Gastrocnemius medialis (tissue), 4 donors: ENCODE results near the gene ADGRL2. TPM values are rescaled to one million over a fixed set of nuclear protein-coding genes. Genes with fewer than 3 reads are reported as not detected.
A peak's percentile ranks its signal among the peaks of the same experiment; 100 is the strongest.

Experiments used
- ATAC-seq, 2 donors: fragments of 150-250 bp; one replicate each; pipeline ENCODE4 v1.9.1; 2016
- DNase-seq, 2 donors: peaks; one replicate each; pipeline ENCODE4 v3.0.0-alpha.2; 2019
- H3K27ac ChIP-seq, 4 donors: fragments of 200-600 bp; sonication (generic); 1 replicate in 1 of 4; 2 replicates in 3 of 4; pipeline ENCODE4 v1.5.1; 2016 to 2018; ENCODE audit warnings: mild to moderate bottlenecking in 2 of 4, moderate library complexity in 1 of 4
- H3K27me3 ChIP-seq, 3 donors: fragments of 200-600 bp; sonication (generic) in 2 of 3; 1 replicate in 1 of 3; 2 replicates in 2 of 3; pipeline versions ENCODE4 v1.5.1 to v1.6.0; 2016 to 2019; ENCODE audit warnings: mild to moderate bottlenecking in 1 of 3, moderate library complexity in 1 of 3
- H3K36me3 ChIP-seq, 2 donors: fragments of 200-600 bp; sonication (generic) in 1 of 2; one replicate each; pipeline ENCODE4 v1.5.1; 2017 to 2018
- H3K4me1 ChIP-seq, 2 donors: fragments of 200-600 bp; sonication (generic) in 1 of 2; one replicate each; pipeline ENCODE4 v1.5.1; 2016 to 2017; ENCODE audit warnings: mild to moderate bottlenecking in 2 of 2
- H3K4me3 ChIP-seq, 4 donors: fragments of 200-600 bp; sonication (generic) in 3 of 4; 1 replicate in 1 of 4; 2 replicates in 3 of 4; pipeline ENCODE4 v1.5.1; 2016 to 2019; ENCODE audit warnings: mild to moderate bottlenecking in 2 of 4
- H3K9me3 ChIP-seq, 3 donors: fragments of 200-600 bp; sonication (generic) in 2 of 3; 1 replicate in 1 of 3; 2 replicates in 2 of 3; pipeline ENCODE4 v1.5.1; 2016 to 2019
- CTCF ChIP-seq, 5 experiments: fragments of 450-650 bp in 3 of 5; fragments of 200-600 bp in 2 of 5; sonication (generic) in 2 of 5; IDR thresholded peaks in 4 of 5; conservative IDR thresholded peaks in 1 of 5; 1 replicate in 4 of 5; 2 replicates in 1 of 5; pipeline ENCODE4 v1.5.1; 2016 to 2019; ENCODE audit warnings: antibody characterized with exemption in 5 of 5, mild to moderate bottlenecking in 3 of 5, moderate library complexity in 3 of 5
- POLR2A ChIP-seq, 2 donors: fragments of 450-650 bp; IDR thresholded peaks; one replicate each; pipeline ENCODE4 v1.6.1; 2017; ENCODE audit warnings: antibody characterized with exemption in 2 of 2, mild to moderate bottlenecking in 2 of 2, moderate library complexity in 2 of 2
- in situ Hi-C, 4 donors: fragments of 200-750 bp; cut with MboI; loops; one replicate each; pipeline versions ENCODE4 v1.15.0 to v1.8.0; 2017; ENCODE audit warnings: low sequenced_read_pairs in 4 of 4
- intact Hi-C: fragments of 100-400 bp; cut with DNase I; formaldehyde crosslinking; loops from one replicate; pipeline ENCODE4 v1.15.1; 2023; ENCODE audit warnings: low total_unique reads
- total RNA-seq, 4 donors: library from RNA; depleted of rRNA; stranded (reverse); fragments of >200 nt; gene quantifications; one replicate each; pipeline versions ENCODE4 v1.1.0 to v1.2.3, GENCODE V29; 2016

ADGRL2 gene
- total RNA-seq, 4 donors from 2014 or later, result 4.5 to 9.7 (median 6.8) TPM

DNA sequence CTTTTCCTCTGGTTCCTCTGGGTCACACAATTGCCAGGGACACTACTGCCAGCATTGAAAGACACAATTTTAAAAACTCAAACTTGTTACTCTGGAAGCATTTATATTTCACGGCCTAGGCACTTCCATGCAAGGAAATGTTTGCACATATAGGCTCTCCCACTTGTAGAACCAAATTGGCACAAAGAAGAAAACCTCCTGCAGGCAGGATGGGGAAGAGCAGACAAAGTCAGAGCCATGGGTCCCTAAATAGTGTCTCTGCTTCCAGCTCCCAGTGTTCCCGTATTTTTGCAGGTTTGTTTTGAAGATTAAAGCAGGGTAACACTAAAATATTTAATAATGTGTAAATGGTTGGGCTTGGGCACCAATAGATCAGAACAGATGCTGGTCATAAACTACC, 19.0 kb upstream of the ADGRL2 start:
- H3K27ac ChIP-seq, result no peak overlapping the region
- intact Hi-C loops (no loop called here), in situ Hi-C loops (no loop called here)

DNA sequence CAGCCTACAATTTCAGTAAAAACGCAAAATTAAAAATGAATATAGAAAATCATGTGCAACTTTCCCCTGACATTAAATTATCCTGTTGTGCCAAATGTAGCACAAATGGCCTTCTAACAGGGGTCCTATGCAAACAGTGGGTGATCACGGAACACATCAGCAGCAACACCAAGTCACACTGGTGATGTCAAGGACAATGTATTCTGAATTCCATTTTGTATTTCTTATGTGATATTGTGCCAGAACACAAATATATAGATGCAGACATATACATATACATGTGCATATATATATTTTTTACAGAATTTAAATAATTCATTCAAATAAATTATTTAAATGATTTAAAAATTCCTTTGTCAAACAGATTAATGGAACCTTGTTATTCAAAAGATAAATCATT, 8.6 kb upstream of the ADGRL2 start:
- in situ Hi-C loops (no loop called here), intact Hi-C loops (no loop called here)
- no peaks in the 10 kb centered on the region for H3K27me3 ChIP-seq
- ATAC-seq, result no peak
- TF ChIP-seq CTCF (IDR thresholded peaks at IDR 0.05 in 4 of 5, conservative IDR thresholded peaks at IDR 0.05 in 1 of 5) (no peak), POLR2A (IDR thresholded peaks at IDR 0.05) (no peak)
- no peak overlapping the region for H3K4me3 ChIP-seq
- H3K4me1 ChIP-seq, result no peaks in the 10 kb centered on the region
- H3K27ac ChIP-seq, result no peak overlapping the region
- H3K36me3 ChIP-seq, result no peaks in the 10 kb centered on the region
- no peaks in the 10 kb centered on the region for H3K9me3 ChIP-seq
- DNase-seq, result no peak

More for the DNA sequence above, 19.0 kb upstream of the ADGRL2 start:
- DNase-seq (no peak), ATAC-seq (no peak)
- no peaks in the 10 kb centered on the region for H3K27me3 ChIP-seq
- no peaks in the 10 kb centered on the region for H3K9me3 ChIP-seq
- TF ChIP-seq CTCF (IDR thresholded peaks at IDR 0.05 in 4 of 5, conservative IDR thresholded peaks at IDR 0.05 in 1 of 5), result no peak
- no peak for TF ChIP-seq POLR2A (IDR thresholded peaks at IDR 0.05)
- H3K36me3 ChIP-seq, result no peaks in the 10 kb centered on the region
- no peak overlapping the region for H3K4me3 ChIP-seq
- no peaks in the 10 kb centered on the region for H3K4me1 ChIP-seq

GRCh38 chr1:81797701-81798100, 3.0 kb upstream of the ADGRL2 start:
- TF ChIP-seq POLR2A (IDR thresholded peaks at IDR 0.05) (no peak), CTCF (IDR thresholded peaks at IDR 0.05 in 4 of 5, conservative IDR thresholded peaks at IDR 0.05 in 1 of 5) (no peak)
- intact Hi-C loops (no loop called here), in situ Hi-C loops (no loop called here)

DNA sequence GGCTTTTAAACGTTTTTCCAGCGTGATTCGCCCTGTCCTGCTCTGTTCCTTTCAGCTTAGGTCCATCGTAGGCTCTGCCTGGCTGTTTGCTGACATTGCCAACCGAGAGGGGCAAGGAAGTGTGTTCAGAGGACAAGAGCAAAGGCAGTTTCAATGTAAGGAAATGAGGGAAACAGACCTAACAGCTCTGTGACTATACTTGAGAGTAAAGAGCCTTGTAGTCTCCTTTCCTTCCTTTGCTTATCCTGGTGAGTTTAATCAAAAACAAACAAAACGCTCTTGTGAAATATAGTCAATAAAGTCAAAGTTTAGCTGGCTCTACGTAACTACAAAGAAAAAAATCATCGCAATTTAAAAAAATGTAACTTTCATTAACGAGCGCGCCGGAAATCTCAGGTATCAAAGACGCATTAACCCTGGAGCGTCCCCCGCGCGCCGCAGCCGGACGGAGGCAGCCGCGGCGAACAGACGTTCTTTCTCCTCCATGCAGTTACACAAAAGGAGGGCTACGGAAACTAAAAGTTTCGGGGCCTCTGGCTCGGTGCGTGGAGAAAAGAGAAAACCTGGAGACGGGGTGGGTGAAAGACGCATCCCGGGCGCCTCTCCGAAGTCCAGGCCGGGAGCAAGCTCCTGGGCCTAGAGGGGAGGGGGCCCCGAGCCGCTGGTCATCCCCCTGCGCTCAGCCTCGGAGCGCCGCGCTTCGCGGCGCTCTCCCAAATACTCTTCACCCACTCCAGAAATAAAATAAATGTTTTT, 617 bp upstream of the ADGRL2 start:
- in situ Hi-C loops (no loop called here), intact Hi-C loops (no loop called here)
- DNase-seq (peak; percentile 3 to 14), ATAC-seq (peak; percentile 9 to 15)
- Histone ChIP-seq H3K4me1 (peaks cover 0 to 18% of the 10 kb centered on the region in 2 donors), H3K36me3 (no peaks in the 10 kb centered on the region), H3K27ac (peak overlapping the region; percentile 73 to 85 (median 82)), H3K9me3 (no peaks in the 10 kb centered on the region), H3K4me3 (peak overlapping the region; percentile 54 to 82 (median 74)), H3K27me3 (peaks cover 13 to 38% (median 21%) of the 10 kb centered on the region in 3 donors)
- TF ChIP-seq POLR2A (IDR thresholded peaks at IDR 0.05), result no peak
- TF ChIP-seq CTCF (IDR thresholded peaks at IDR 0.05 in 4 of 5, conservative IDR thresholded peaks at IDR 0.05 in 1 of 5), result no peak

More at GRCh38 chr1:81797701-81798100, 3.0 kb upstream of the ADGRL2 start:
- Histone ChIP-seq H3K4me3 (no peak overlapping the region), H3K9me3 (no peaks in the 10 kb centered on the region), H3K27me3 (peaks cover 2 to 18% (median 13%) of the 10 kb centered on the region in 3 donors), H3K4me1 (peaks cover 0 to 14% of the 10 kb centered on the region in 2 donors), H3K36me3 (no peaks in the 10 kb centered on the region), H3K27ac (no peak overlapping the region)
- DNase-seq (no peak), ATAC-seq (no peak)
